Fibroblast of villous mesenchyme (primary cell): ENCODE data around the gene LINGO1. TPM values are rescaled to one million over a fixed set of nuclear protein-coding genes. Genes with fewer than 3 reads are reported as not detected.

ENCODE experiments used
- DNase-seq: peaks from one replicate; pipeline ENCODE4 v3.0.0-alpha.2; 2010; ENCODE audit warnings: low read depth
- H3K4me3 ChIP-seq: 2 replicates; pipeline ENCODE4 v1.5.1; 2011; ENCODE audit warnings: low read depth, mild to moderate bottlenecking, low read length
- total RNA-seq: library from RNA; depleted of rRNA; stranded (reverse); fragments of >200 nt; gene quantifications from 2 replicates; pipeline ENCODE4 v1.2.3, GENCODE V29; 2012
- TF ChIP-seq, protein P1 (sequence below): IDR thresholded peaks from 2 replicates; pipeline ENCODE4 v1.5.1; 2012; ENCODE audit warnings: low read depth, mild to moderate bottlenecking, low read length; ENCODE audit not compliant: insufficient read depth

LINGO1 gene
- total RNA-seq, 1 donor: not detected

DNA sequence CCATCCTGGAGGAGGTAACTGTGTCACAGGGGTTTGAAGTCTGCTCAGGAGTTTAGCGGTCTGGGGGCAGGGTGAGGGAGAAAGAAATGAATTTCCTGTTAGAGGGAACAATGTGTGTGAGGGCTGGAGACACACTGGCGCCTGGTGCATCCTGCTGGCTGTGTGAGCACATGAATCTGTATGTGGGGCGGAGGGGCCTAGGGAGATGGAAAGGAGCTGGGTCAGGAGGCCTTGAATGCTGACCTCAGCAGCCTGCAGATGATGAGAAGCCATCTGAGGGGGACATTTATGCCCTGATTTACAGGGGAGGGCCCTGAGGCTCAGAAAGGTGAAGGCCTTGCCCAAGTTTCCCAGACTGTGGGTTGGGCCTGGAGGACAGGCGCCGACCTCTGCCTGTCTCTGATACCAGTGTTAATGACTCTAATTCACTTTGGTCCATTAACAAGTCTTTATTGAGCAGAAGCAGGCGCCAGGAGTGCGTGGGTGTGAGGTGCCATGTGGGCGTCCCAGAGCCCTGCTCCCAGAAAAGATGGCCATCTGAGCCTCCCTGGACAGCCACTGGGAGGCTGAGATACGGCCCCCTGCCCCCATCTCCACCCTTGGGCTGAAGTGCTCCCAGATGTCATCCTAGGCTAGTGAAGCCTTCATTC is 34.8 kb downstream of the LINGO1 start:
- TF ChIP-seq, protein P1, sequence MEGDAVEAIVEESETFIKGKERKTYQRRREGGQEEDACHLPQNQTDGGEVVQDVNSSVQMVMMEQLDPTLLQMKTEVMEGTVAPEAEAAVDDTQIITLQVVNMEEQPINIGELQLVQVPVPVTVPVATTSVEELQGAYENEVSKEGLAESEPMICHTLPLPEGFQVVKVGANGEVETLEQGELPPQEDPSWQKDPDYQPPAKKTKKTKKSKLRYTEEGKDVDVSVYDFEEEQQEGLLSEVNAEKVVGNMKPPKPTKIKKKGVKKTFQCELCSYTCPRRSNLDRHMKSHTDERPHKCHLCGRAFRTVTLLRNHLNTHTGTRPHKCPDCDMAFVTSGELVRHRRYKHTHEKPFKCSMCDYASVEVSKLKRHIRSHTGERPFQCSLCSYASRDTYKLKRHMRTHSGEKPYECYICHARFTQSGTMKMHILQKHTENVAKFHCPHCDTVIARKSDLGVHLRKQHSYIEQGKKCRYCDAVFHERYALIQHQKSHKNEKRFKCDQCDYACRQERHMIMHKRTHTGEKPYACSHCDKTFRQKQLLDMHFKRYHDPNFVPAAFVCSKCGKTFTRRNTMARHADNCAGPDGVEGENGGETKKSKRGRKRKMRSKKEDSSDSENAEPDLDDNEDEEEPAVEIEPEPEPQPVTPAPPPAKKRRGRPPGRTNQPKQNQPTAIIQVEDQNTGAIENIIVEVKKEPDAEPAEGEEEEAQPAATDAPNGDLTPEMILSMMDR: no peak
- no peak overlapping the region for H3K4me3 ChIP-seq
- DNase-seq: no peak

DNA sequence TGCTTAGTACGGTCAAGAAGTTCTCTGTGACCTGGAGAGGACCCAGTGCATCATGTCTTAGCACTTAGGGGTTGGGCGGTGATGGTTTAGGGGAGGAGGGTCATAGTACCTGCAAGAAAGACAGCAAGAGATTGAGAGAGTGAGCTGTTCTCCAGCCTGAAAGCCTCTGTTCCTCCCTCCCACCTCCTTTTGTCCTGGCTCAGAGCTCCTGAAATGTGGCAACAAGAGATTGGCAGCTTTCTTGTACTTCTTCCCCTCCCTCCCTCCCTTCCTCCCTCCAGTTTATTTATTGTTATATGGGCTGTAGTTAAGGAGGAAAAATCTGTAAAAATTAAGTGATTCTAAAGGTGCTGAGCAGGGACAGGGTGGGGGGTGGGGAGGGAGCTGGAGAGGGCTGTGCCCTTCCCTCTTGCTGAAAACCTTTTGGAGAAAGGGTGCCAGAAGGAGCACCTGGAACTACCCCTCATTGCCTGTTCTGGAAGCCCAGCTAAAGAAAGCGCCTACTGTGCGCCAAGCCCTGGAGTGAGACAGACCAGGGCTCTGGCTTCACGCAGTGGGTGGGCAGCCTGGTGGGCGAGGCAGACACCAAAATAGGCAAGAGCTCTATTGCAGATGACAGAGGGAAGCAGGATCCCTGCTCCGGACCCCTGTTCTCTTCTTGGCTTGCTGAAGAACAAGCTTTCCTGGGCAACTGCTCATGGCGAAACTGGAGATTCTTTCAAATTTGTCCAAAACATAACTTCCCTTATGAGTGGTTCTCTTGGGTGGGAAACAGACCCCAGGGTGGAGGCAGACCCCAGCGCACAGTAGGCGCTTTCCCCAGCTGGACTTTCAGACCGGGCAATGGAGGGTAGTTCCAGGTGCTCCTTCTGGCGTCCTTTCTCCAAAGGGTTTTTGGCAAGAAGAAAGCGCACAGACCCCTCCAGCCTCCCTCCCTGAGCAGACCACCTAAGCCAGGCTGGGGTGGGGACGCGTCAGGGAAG is 35.6 kb downstream of the LINGO1 start:
- TF ChIP-seq, protein P1: no peak
- DNase-seq: no peak

DNA sequence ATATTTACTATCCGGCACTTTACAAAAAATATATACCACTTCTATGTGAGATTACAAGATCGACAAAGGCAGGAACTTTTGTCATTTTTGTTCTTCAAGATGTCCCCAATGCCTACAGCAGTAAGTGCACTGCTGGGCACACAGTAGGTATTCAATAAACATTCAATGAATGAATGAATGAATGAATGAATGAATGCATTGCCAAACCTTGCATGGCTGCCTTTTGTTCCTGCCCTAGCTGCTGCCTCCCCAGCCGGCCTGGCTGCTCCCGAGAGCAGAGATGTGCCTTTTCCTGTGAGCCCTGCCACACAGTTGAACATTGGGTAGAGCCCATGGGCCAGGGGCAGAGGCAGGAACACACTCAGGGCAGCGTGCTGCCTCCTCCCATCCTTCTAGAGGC is 37.5 kb downstream of the LINGO1 start:
- TF ChIP-seq, protein P1: no peak
- no peak overlapping the region for H3K4me3 ChIP-seq
- DNase-seq: no peak

More for the DNA sequence above, 35.6 kb downstream of the LINGO1 start:
- no peak overlapping the region for H3K4me3 ChIP-seq

DNA sequence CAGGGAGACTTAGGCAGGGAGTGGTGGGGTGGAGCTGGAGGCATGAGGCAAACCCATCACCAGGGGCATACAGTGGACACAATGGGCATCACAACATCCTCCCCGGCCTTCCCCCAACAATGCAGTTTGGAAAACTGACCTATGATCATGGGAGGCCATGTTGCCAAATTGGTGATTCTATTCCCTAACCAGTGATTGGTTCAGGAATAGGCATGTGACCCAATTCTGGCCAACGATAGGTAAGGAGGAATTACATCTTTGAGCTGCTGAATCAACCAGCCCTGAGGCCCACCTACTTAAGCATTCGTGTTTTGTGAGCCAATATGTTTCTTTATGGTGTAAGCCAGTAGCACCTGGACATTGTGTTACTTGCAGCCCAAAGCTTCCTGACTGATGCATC is 40.0 kb downstream of the LINGO1 start:
- H3K4me3 ChIP-seq: no peak overlapping the region
- TF ChIP-seq, protein P1: no peak
- no peak for DNase-seq

DNA sequence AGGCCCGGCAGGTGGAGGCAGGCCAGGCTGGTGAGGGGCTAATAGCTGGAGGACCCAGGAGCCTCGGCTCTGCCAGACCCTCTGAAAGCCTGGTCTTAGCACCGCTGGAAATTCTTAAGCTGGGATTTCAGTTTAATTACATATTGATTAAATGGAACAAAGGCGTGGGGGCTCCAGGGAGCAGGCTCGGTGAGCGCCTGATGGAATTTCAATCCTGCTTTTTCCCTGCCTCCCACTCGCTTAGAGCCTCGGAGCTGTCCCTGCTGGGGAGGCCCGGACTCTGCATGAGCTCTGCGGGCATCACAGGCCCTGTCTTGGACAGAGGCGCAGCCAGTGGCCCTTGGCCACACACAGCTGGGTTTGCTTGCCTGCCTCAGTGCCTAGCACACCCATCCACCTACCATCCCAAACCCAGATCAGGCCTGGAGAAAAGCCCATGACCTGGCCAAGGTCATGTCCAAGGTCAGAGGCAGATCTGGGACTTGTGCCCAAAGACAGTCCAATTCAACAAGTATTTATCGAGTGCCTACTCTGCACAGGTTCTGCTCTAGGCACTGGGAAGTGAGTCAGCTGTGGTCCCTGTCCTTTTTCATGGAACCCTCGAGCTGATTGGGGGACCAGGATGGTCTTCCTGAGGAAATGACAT is 40.6 kb downstream of the LINGO1 start:
- TF ChIP-seq, protein P1: no peak
- no peak for DNase-seq
- no peak overlapping the region for H3K4me3 ChIP-seq

DNA sequence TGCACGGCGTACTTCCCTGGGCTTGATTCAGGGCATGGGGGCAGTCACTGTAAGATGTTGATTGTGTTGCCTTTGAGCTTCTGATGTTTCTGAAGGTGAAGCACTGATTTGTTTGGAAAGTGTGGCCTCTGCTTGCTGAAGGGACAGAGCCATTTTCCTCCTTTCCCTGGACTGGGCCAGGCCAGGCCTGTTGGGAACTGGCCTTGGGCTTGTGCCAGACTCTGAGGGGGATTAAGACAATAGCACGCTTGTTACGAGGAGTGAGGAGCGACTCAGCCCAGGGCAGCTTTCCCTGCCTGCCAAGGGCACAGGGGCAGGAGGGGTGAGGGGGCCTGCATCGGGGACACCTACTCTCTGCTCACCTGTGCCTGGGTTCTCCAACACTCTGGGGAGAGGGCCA is 42.9 kb downstream of the LINGO1 start:
- TF ChIP-seq, protein P1: no peak
- DNase-seq: no peak
- H3K4me3 ChIP-seq: no peak overlapping the region
